Uterus (tissue), 2 donors: ENCODE data around the gene TUBG2.

ENCODE experiments used
- CTCF ChIP-seq, 4 experiments: fragments of 200-600 bp in 2 of 4; fragments of 450-650 bp in 2 of 4; sonication (generic) in 2 of 4; IDR thresholded peaks; one replicate each; pipeline ENCODE4 v1.5.1; 2016 to 2019; ENCODE audit warnings: antibody characterized with exemption in 4 of 4, mild to moderate bottlenecking in 2 of 4, moderate library complexity in 1 of 4
- POLR2A ChIP-seq, 2 donors: fragments of 450-650 bp; IDR thresholded peaks; one replicate each; pipeline ENCODE4 v1.6.1; 2016; ENCODE audit warnings: antibody characterized with exemption in 2 of 2, mild to moderate bottlenecking in 1 of 2, moderate library complexity in 1 of 2

GRCh38 chr17:42695500-42695899, 36.4 kb downstream of the TUBG2 start:
- TF ChIP-seq CTCF (IDR thresholded peaks at IDR 0.05) (no peak), POLR2A (IDR thresholded peaks at IDR 0.05) (no peak)
